Brain pericyte (primary cell): ENCODE data around the gene SPTB.

Experiments
- DNase-seq: peaks from one replicate; pipeline ENCODE4 v3.0.0-alpha.2; 2012; ENCODE audit warnings: low read depth, low spot score

The SPTB gene

DNA sequence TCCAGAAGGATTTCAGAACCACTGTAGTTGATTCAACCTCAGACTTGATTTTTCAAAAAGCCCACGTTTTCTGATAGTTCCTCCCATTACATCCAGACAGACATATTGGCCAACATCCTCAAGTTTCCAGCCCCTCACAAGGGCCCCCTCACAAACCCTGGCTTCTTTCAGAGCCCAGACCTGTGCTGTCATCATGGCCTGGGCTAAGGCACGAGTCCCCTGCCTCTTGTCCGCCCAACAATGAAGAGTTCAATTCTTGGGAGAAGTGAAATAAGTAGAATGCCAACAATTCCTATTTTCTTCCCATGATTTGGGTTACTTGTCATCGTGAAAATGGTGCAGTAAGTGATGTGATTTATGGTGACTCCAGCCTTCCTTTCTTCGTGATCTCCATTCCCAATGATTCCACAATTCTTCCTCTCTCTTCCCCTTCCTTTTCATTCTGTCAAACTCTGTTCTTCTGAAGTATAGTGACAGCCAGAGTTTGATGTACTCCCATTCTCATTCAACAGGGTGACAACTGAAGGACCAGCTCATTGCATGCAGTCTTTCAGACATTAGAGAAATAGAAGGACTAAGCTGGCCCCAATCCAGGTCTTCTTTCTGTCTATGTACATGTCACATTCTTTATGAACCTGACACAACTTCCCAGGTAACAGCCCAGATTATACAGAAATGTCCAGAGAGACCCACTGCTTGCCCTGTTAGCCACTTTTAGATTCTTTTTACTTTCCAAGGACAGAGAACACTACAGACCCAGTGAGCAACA lies 29.2 kb downstream of the SPTB start:
- no peak for DNase-seq

GRCh38 chr14:64849940-64850339 lies 29.8 kb downstream of the SPTB start:
- no peak for DNase-seq

GRCh38 chr14:64848239-64848638 lies 31.5 kb downstream of the SPTB start:
- no peak for DNase-seq

DNA sequence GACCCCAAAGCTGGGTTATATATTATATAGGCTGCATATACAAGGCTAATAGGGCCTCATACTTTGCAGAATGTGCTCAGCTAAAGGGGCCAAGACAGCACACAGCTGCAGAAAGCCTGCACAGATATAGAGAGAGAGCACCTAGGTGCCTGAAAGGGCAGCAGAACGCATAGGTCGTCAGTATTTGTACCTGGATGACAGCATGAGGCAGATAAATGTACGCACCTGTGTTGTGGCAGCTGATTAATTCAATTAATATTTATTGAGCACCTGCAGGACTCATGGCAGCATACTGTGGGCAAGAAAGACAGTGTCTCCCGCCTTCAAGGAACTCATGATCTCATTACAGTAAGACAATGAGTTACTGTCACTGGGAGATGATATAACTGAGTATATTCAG lies 33.4 kb downstream of the SPTB start:
- DNase-seq, result no peak

DNA sequence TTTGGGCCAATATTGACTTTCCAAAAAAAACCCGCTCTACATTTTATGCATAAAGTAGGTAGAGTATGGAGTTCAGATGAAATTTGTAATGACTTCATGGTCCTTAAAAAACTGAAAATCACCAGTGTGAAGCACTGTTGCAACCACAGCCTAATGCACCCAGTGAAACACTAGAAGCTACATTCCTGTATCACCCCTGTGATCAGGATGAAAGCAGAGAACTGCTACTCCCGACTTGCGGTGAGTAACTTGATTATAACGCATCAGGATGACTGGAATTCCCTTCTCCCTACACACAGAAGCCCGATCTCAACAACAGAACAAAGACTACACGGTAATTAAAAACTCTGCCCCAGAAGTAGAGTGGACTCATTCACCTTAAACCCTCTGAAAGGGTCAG lies 33.8 kb downstream of the SPTB start:
- no peak for DNase-seq

DNA sequence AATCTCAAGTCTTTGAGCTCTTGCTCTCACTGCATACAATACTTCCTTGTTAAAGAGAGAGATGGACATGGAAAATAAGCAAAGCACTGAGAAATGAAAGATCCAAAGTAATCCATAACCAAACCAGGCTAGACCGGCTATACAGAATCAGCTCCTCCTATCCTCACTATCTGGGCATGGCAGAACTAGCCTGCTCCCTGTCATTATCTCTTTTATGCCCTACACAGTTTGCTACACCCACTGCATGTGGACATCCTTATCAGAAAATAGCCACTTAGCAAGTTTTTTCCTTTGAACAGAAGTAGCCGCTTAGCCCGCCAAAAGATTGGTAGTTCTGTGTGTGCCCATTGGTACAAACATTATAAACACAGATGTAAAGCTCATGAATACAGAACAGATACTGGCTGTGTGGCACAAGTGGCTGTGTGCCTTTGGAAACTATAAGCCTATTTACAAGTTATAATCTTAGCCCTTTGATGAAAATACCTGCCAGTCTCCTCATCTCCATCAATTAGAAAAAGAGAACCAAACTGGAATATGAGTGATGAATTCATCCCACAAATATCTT lies 34.7 kb downstream of the SPTB start:
- DNase-seq, result no peak

GRCh38 chr14:64844272-64844671 lies 35.4 kb downstream of the SPTB start:
- DNase-seq, result no peak

GRCh38 chr14:64843548-64843947 lies 36.2 kb downstream of the SPTB start:
- no peak for DNase-seq

- DNase-seq, result no peak
Measured at GRCh38 chr14:64841772-64842750, 37.6 kb downstream of the SPTB start.

GRCh38 chr14:64841121-64841651 lies 38.5 kb downstream of the SPTB start:
- DNase-seq, result no peak

DNA sequence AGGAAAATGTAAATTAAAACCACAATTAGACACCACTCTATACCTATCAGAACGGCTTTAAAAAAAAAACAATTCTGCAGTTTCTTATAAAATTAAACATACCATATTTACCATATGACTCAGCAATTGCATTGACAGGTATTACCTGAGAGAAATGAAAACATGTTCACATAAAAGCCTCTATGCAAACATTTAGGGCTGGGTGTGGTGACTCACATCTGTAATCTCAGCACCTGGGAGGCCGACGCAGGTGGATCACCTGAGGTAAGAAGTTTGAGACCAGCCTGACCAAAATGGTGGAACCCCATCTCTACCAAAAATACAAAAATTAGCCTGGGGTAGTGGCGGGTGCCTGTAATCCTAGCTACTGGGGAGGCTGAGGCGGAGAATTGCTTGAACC lies 41.1 kb downstream of the SPTB start:
- DNase-seq, result no peak

DNA sequence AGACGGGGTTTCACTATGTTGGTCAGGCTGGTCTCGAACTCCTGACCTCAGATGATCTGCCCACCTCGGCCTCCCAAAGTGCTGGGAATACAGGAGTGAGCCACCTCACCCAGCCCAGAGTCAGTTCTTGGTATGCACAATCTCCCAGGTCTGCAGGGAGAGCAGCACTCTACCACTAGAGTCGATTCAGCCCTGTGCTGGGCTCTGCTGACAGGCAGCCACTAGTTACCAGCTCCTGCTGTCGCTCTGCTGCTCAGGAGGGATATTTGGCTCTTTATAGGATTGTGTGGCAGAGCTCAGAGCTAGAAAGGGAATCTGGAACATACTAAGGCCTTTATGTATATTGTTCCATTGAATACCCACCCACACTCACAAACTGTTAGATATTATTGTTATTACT lies 44.3 kb downstream of the SPTB start:
- DNase-seq, result no peak

- DNase-seq, result no peak
Measured at GRCh38 chr14:64834965-64835364, 44.7 kb downstream of the SPTB start.

GRCh38 chr14:64831419-64831818 lies 48.3 kb downstream of the SPTB start:
- DNase-seq, result no peak

DNA sequence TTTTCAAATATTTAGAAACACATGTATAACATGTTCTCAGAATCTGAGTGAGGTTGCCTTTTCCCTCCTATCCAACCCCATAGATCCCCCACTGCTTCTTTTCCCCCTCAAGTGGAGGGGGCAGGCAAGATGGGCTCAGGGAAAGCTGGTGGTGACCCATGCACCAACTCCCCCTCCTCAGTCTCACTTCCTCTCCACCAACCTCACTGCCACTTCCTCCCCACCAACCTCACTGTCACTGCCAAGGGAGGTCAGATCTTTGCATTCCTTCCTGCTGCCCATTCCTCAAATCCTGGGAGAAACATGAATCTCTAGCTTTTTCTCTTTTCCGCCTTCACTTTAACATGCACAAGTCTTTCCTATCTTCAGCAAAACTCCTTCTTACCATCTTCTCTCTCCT lies 48.7 kb downstream of the SPTB start:
- DNase-seq, result no peak

DNA sequence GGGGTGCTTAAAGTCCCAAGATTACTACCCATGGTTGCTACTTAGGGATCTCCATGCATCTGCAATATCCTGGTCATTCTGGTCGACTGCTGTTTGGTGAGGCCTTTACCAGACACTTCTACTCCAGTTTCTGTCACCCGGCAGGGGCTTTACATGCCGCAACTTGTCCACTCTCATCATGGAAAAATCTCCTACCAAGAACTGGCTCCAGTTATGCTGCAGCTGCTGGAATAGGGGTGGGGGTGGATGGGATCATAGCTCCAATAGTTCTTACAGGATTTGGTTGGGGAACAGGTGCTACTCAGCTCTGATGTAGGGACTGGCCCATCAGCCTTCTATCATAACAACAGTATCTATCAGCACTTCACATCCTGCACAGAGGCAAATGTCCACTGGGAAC lies 51.6 kb downstream of the SPTB start:
- DNase-seq, result no peak

DNA sequence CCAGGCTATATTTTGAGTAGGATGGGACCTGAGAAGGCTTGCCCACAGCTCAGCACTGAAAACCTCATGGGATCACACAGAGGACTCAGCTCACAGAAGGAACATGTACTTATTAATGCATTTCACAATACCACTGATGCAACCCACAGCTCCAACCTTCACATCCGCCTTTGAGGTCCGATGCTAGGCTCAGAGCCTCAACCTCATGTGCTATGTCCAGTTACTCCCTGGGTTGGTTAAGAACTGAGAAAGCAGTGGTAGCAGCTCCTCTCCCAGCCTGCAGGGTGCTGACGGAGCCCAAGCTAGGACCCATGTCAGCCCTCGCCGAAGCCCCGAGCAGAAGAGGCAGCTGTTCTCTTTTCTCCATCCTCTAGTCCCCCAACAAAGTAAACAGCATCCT lies 52.9 kb downstream of the SPTB start:
- DNase-seq, result no peak

GRCh38 chr14:64826333-64826732 lies 53.4 kb downstream of the SPTB start:
- DNase-seq, result no peak

DNA sequence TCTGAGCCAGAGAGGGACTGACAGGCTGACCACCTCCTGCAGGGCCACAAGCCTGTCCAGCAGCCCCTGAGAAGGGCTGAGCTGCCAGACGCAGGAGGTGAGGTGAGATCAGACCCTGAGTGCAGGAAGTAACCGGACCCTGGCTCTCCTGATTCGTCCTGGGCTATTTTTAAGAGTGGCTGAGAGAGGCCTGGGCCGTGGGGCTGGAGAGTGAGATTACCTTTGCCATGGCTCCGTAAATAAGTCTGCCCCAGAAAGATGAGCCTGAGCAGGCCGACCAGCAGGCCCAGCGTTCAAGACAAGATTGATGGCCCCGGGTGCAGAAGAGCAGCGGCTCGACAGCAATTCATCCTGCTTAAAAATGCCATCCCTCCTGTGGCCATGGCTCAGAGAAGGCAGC lies 54.2 kb downstream of the SPTB start:
- no peak for DNase-seq

- DNase-seq, result no peak
Measured at GRCh38 chr14:64825006-64825405, 54.7 kb downstream of the SPTB start.

DNA sequence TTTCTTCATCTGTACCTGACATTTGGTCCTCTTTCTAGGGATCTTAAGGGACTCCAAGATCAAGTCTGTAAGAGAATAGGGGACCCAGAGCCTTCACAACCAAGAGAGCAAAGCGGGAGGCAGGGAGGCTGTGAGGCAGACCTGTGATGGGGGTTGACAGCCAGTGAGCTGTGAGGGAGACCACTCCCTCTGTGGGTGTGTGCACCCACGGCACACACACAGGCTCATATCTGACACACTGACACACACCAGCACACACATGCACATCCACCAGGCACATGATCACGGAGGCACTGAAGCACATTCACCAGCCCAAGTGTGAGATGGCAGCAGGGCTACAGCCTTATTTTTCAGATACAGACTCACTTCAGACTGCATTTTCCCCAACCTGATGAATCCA lies 55.2 kb downstream of the SPTB start:
- DNase-seq, result no peak

GRCh38 chr14:64823305-64823861 lies 56.3 kb downstream of the SPTB start:
- DNase-seq, result no peak
